ENCODE data around the gene MYF6.
"Not testable (repeated sequence)": the region's sequence is repeated elsewhere in the genome, so short reads cannot be mapped to it uniquely, and the experiment has no call there.

MYF6 gene
- total RNA-seq = 0 reads per million in 3 donors

DNA sequence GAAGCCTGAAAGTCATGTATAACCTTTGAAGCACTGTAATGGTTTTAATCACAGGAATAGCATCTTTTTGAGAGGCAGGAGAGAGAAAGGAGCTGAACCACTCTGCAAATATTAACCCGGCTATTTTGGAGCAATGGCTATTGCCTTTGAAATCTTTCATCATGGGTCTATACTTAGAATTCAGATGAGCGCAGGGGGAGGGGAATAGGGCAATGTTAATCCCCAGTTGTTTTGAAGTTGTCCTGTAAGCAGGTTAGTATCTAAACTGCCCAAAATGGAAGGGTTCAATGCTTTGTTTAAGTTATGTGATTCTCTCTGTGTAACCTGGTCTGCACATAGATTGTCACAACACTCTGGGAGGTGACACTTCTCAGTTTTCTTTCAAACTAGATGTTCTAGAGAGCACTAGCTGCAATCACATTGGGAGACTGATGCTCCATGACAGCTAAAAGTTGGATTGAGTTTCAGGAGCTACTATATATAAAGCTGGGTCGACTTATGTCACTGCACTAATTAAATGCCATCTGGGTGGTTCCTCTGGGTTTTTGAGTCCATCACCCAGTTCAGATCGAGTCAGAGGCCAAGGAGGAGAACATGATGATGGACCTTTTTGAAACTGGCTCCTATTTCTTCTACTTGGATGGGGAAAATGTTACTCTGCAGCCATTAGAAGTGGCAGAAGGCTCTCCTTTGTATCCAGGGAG, at the start of gene MYF6:
Gene MYF6 (plus strand): TSS at position 509 of the 704 bp plus-strand sequence. CDS start 86 bp downstream, at position 595.
- no peaks in the 10 kb centered on the region for H3K4me1 ChIP-seq (ENCODE audit: control insufficient read depth, insufficient read depth, low read length, poor library complexity, severe bottlenecking)
- no peaks in the 10 kb centered on the region for H3K36me3 ChIP-seq (ENCODE audit: control insufficient read depth, insufficient read depth, low read length)
- no peak within 1 kb of the TSS for H3K27ac ChIP-seq (ENCODE audit: insufficient read depth, low read length, poor library complexity, severe bottlenecking)
- H3K9me3 ChIP-seq (ENCODE audit: control insufficient read depth, low read length) = no peaks in the 10 kb centered on the region
- H3K27me3 ChIP-seq (replicated peaks; ENCODE audit: control insufficient read depth, insufficient read depth, low read length, poor library complexity, severe bottlenecking) = no peaks in the 10 kb centered on the region
- DNase-seq = no peak
- H3K4me3 ChIP-seq (ENCODE audit: insufficient read depth, low read depth, low read length, poor library complexity, severe bottlenecking) = no peak within 1 kb of the TSS

DNA sequence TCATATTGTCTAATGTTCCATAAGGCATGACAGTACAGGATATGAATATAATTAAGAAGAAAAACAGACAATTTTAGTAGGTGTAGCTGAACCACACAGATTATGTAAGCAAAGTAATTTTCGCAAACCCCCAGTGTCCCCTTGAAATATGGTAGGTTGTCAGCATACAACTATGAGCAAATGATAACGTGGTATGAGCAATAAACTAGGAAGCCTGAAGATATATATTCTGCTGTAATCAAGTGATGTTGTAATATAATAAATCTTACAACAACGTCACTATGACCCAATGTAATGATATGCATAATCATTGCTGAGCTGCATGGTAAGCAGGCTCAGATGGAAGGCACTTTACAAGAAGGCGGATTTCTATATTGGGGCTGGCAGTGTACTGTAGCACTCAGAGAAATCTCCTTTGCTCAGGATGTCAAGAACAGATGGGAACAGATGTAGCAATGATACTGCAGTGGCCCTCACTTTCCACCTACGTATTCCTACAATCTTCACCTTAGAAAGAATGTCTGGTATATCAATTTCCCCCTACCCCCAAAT, 47.8 kb upstream of the MYF6 start:
- Histone ChIP-seq H3K27ac (ENCODE audit: insufficient read depth, low read length, poor library complexity, severe bottlenecking) (no peak overlapping the region), H3K4me1 (ENCODE audit: control insufficient read depth, insufficient read depth, low read length, poor library complexity, severe bottlenecking) (no peaks in the 10 kb centered on the region), H3K27me3 (replicated peaks; ENCODE audit: control insufficient read depth, insufficient read depth, low read length, poor library complexity, severe bottlenecking) (no peaks in the 10 kb centered on the region), H3K4me3 (ENCODE audit: insufficient read depth, low read depth, low read length, poor library complexity, severe bottlenecking) (no peak overlapping the region), H3K9me3 (ENCODE audit: control insufficient read depth, low read length) (no peaks in the 10 kb centered on the region), H3K36me3 (ENCODE audit: control insufficient read depth, insufficient read depth, low read length) (no peaks in the 10 kb centered on the region)
- DNase-seq = no peak

DNA sequence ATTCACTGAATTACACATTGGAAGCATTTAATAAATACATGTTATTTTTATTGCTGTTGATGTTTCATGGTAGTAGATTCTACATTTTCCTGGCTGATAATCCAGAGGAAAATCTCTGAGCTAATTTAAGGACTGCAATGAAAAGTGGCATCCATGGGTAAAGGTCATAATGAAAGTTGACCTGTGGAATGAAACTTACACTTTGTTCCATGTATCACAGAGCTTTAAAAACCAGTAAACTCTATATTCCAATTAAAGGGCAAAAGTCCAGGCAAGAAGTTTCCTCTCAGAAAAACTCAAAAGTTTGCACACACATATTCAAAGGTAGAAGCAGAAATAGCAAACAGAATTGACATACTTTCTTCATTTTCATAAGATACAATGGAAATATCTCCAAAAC, 44.8 kb upstream of the MYF6 start:
- Histone ChIP-seq H3K9me3 (ENCODE audit: control insufficient read depth, low read length) (no peaks in the 10 kb centered on the region), H3K4me1 (ENCODE audit: control insufficient read depth, insufficient read depth, low read length, poor library complexity, severe bottlenecking) (no peaks in the 10 kb centered on the region), H3K36me3 (ENCODE audit: control insufficient read depth, insufficient read depth, low read length) (no peaks in the 10 kb centered on the region), H3K27ac (ENCODE audit: insufficient read depth, low read length, poor library complexity, severe bottlenecking) (no peak overlapping the region), H3K4me3 (ENCODE audit: insufficient read depth, low read depth, low read length, poor library complexity, severe bottlenecking) (no peak overlapping the region), H3K27me3 (replicated peaks; ENCODE audit: control insufficient read depth, insufficient read depth, low read length, poor library complexity, severe bottlenecking) (no peaks in the 10 kb centered on the region)
- DNase-seq = no peak

DNA sequence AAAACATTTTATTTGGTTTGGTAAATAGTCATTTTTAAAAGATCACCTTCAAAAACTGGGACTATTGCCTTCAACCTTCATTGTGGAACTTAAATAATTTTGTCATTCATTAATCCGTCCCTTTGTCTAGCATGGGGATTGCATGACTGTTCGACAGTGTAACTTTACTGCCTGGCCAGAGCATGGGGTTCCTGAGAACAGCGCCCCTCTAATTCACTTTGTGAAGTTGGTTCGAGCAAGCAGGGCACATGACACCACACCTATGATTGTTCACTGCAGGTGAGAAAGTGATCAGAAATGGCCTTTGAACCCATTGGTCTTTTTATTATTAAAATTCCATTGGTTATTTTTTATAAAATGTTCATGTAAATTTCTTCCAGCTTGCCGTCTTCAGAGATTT, 37.2 kb upstream of the MYF6 start:
- DNase-seq = no peak
- Histone ChIP-seq H3K4me1 (ENCODE audit: control insufficient read depth, insufficient read depth, low read length, poor library complexity, severe bottlenecking) (no peaks in the 10 kb centered on the region), H3K4me3 (ENCODE audit: insufficient read depth, low read depth, low read length, poor library complexity, severe bottlenecking) (no peak overlapping the region), H3K27ac (ENCODE audit: insufficient read depth, low read length, poor library complexity, severe bottlenecking) (no peak overlapping the region), H3K27me3 (replicated peaks; ENCODE audit: control insufficient read depth, insufficient read depth, low read length, poor library complexity, severe bottlenecking) (no peaks in the 10 kb centered on the region), H3K9me3 (ENCODE audit: control insufficient read depth, low read length) (no peaks in the 10 kb centered on the region), H3K36me3 (ENCODE audit: control insufficient read depth, insufficient read depth, low read length) (no peaks in the 10 kb centered on the region)

DNA sequence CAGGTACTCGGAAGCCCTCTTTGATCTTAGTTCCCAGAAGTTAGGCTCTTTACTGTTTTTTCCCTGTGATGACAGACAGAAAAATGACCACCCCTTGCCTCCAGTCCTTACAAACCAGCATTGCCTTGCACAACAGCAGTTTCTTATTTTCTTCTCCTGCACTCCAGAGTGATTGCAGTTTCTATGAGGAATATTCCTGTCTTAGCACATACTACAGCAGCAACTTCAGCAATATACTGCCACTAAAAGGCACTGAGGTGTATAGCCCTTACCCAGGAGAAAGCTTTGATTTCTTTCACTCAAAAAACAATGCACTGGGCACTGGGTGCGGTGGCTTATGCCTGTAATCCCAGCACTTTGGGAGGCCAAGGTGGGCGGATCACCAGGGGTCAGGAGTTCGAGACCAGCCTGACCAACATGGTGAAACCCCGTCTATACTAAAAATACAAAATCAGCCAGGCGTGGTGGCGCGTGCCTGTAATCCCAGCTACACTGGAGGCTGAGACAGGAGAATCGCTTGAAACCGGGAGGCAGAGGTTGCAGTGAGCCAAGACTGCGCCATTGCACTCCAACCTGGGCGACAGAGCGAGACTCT, 31.3 kb upstream of the MYF6 start:
- not testable (repeated sequence) for H3K9me3 ChIP-seq (ENCODE audit: control insufficient read depth, low read length); H3K36me3 ChIP-seq (ENCODE audit: control insufficient read depth, insufficient read depth, low read length); H3K27ac ChIP-seq (ENCODE audit: insufficient read depth, low read length, poor library complexity, severe bottlenecking); H3K27me3 ChIP-seq (replicated peaks; ENCODE audit: control insufficient read depth, insufficient read depth, low read length, poor library complexity, severe bottlenecking); H3K4me1 ChIP-seq (ENCODE audit: control insufficient read depth, insufficient read depth, low read length, poor library complexity, severe bottlenecking); H3K4me3 ChIP-seq (ENCODE audit: insufficient read depth, low read depth, low read length, poor library complexity, severe bottlenecking); DNase-seq

DNA sequence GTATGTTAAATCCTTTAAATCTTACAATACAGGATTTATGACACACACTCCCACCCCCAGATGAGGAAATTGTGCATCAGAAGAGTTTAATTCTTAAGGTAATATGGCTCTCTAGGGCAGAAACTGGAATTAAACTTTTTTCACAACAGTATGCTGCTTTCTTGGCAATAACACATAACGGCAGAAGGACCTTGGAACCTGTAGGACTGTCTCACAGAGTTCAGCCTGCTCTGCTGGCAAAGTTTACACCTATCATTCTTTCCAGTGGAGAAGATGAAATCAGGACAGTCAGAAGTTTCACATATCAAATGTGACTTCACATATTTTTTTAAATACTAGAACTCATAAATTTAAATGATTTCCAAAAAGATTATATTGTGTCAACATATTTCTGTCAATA, 30.6 kb upstream of the MYF6 start:
- no peak overlapping the region for H3K27ac ChIP-seq (ENCODE audit: insufficient read depth, low read length, poor library complexity, severe bottlenecking)
- H3K27me3 ChIP-seq (replicated peaks; ENCODE audit: control insufficient read depth, insufficient read depth, low read length, poor library complexity, severe bottlenecking) = no peaks in the 10 kb centered on the region
- H3K4me3 ChIP-seq (ENCODE audit: insufficient read depth, low read depth, low read length, poor library complexity, severe bottlenecking) = no peak overlapping the region
- no peaks in the 10 kb centered on the region for H3K4me1 ChIP-seq (ENCODE audit: control insufficient read depth, insufficient read depth, low read length, poor library complexity, severe bottlenecking)
- H3K36me3 ChIP-seq (ENCODE audit: control insufficient read depth, insufficient read depth, low read length) = no peaks in the 10 kb centered on the region
- DNase-seq = no peak
- no peaks in the 10 kb centered on the region for H3K9me3 ChIP-seq (ENCODE audit: control insufficient read depth, low read length)

DNA sequence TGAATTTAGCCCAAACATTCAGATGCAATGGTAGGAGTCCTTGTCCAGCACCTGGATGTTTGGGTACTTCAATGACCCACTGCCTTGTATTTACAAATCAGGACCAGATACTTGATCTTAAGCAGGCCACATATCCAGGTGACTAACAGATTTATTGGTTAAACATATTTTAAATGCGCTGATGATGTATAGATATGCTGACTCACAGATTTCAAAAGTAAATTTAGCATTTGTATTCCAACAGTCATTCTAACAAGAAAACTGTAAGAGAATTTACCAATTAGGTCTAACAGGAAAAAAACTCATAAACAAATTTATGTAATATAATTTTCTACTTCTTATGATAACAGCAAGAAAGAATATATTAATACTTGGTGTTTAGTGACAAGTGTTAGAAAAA, 29.4 kb upstream of the MYF6 start:
- no peaks in the 10 kb centered on the region for H3K4me1 ChIP-seq (ENCODE audit: control insufficient read depth, insufficient read depth, low read length, poor library complexity, severe bottlenecking)
- DNase-seq = no peak

DNA sequence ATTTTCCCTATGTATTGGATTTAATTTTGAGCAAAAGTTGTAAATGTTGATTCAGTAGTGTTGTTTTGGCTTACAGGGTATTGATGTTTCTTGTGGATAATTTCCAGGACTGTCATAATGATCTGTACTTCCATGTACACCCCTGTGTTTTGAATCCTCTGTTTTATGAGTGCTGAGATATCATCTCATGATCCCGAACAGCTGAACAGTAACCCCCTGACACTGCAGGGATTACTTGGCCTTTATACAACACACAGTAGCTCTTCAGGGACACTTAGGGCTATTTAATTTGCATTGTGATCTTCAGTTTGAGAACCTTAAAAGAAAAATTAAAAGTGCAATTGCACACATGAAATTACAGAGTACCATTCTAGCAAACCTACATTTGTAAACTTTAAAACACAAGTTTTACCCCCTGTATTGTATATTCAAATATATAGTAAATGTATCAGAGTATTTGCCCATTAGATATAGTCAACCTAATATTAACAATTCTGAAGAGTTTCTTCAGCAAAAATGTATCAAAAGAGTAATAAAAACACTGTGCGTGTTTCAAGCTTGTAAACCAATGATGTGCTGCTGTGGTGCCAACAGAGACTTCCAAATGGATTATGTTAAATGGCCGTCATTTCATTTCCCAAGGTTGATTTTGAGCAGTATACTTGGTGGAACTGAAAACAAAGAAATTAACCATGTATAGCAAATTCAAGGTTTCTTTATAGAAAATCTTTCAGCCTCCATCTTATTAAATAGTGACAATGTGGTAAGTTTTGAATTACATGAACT, 27.9 kb upstream of the MYF6 start:
- H3K27ac ChIP-seq (ENCODE audit: insufficient read depth, low read length, poor library complexity, severe bottlenecking) = no peak overlapping the region
- no peaks in the 10 kb centered on the region for H3K9me3 ChIP-seq (ENCODE audit: control insufficient read depth, low read length)
- no peak for DNase-seq
- no peaks in the 10 kb centered on the region for H3K36me3 ChIP-seq (ENCODE audit: control insufficient read depth, insufficient read depth, low read length)
- H3K27me3 ChIP-seq (replicated peaks; ENCODE audit: control insufficient read depth, insufficient read depth, low read length, poor library complexity, severe bottlenecking) = no peaks in the 10 kb centered on the region
- no peak overlapping the region for H3K4me3 ChIP-seq (ENCODE audit: insufficient read depth, low read depth, low read length, poor library complexity, severe bottlenecking)
- no peaks in the 10 kb centered on the region for H3K4me1 ChIP-seq (ENCODE audit: control insufficient read depth, insufficient read depth, low read length, poor library complexity, severe bottlenecking)

More for the DNA sequence above, 29.4 kb upstream of the MYF6 start:
- Histone ChIP-seq H3K9me3 (ENCODE audit: control insufficient read depth, low read length) (no peaks in the 10 kb centered on the region), H3K27ac (ENCODE audit: insufficient read depth, low read length, poor library complexity, severe bottlenecking) (no peak overlapping the region), H3K4me3 (ENCODE audit: insufficient read depth, low read depth, low read length, poor library complexity, severe bottlenecking) (no peak overlapping the region), H3K27me3 (replicated peaks; ENCODE audit: control insufficient read depth, insufficient read depth, low read length, poor library complexity, severe bottlenecking) (no peaks in the 10 kb centered on the region), H3K36me3 (ENCODE audit: control insufficient read depth, insufficient read depth, low read length) (no peaks in the 10 kb centered on the region)

DNA sequence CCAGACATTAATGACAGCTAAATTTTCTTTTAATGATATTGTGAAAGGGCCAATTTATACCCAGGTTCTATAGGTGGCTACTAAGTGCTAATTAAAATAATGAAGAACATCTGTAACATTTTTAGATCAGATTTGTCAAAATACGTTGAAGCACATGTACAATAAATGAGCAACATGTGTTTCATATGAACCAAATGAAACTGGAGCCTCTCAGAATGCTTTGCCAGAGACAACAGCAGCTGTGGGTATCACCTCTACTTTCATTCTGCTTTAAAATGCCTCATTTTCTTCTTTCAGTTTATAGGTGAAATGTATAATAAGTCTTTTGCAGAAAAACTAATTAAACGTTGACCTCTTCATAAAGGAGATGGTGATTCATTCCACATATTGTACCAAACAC, 26.1 kb upstream of the MYF6 start:
- H3K4me3 ChIP-seq (ENCODE audit: insufficient read depth, low read depth, low read length, poor library complexity, severe bottlenecking) = no peak overlapping the region
- no peaks in the 10 kb centered on the region for H3K36me3 ChIP-seq (ENCODE audit: control insufficient read depth, insufficient read depth, low read length)
- no peaks in the 10 kb centered on the region for H3K9me3 ChIP-seq (ENCODE audit: control insufficient read depth, low read length)
- DNase-seq = no peak
- no peaks in the 10 kb centered on the region for H3K4me1 ChIP-seq (ENCODE audit: control insufficient read depth, insufficient read depth, low read length, poor library complexity, severe bottlenecking)
- H3K27ac ChIP-seq (ENCODE audit: insufficient read depth, low read length, poor library complexity, severe bottlenecking) = no peak overlapping the region
- no peaks in the 10 kb centered on the region for H3K27me3 ChIP-seq (replicated peaks; ENCODE audit: control insufficient read depth, insufficient read depth, low read length, poor library complexity, severe bottlenecking)

DNA sequence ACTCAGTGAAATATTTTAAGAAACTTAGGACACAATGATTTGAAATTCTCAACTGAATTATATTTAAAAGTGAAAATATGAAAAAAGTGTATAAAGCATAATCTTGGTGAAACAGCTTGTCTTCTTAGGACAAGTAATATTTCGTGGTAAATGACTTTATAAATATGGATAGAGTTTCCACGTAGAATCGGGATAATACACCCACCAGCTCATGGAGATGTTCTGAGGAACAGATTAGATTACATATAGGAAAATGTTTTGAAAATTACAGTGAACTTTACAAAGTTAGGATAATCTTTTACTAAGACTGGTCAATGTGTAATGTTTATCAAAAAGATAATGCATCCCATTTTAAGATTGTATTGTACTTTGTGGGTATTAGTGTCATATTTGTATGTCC, 25.6 kb upstream of the MYF6 start:
- Histone ChIP-seq H3K27ac (ENCODE audit: insufficient read depth, low read length, poor library complexity, severe bottlenecking) (no peak overlapping the region), H3K36me3 (ENCODE audit: control insufficient read depth, insufficient read depth, low read length) (no peaks in the 10 kb centered on the region), H3K27me3 (replicated peaks; ENCODE audit: control insufficient read depth, insufficient read depth, low read length, poor library complexity, severe bottlenecking) (no peaks in the 10 kb centered on the region), H3K4me1 (ENCODE audit: control insufficient read depth, insufficient read depth, low read length, poor library complexity, severe bottlenecking) (no peaks in the 10 kb centered on the region), H3K4me3 (ENCODE audit: insufficient read depth, low read depth, low read length, poor library complexity, severe bottlenecking) (no peak overlapping the region), H3K9me3 (ENCODE audit: control insufficient read depth, low read length) (no peaks in the 10 kb centered on the region)
- DNase-seq = no peak

Measured in effector memory CD4-positive, alpha-beta T cell (primary cell).